ENCODE data around the gene CHCHD3. TPM values are rescaled to one million over a fixed set of nuclear protein-coding genes. Genes with fewer than 3 reads are reported as not detected.

The CHCHD3 gene
- polyA plus RNA-seq, 2 of the 4 experiments (the other 2 are of a cell fraction): 96.7 to 139 TPM

DNA sequence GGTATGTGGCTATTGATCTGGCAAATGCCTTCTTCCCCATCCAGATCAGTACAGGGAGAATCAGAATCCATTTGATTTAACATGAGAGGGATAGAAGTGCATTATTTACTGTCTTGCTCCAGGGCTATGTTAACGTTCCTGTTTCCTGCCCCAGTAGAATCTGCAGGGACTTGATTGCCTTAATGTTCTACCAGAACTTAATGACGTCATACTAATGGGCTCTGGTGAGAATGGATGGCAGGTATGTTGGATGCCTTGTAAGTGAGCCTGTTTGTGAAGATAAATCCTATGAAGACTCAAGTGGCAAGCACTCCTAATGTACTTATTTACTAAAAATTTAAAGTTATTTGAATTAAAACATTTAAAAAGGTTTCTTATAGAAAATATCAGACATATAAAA is 44.5 kb upstream of the CHCHD3 start:
- ChIA-PET CTCF (interaction anchor here (0.6 kb wide), 1 partner anchor 243 kb away, joined by 4 read pairs; no protein-coding TSS in a partner anchor), POLR2A (no interaction called here)
- H3K4me3 ChIP-seq: no peak overlapping the region
- ATAC-seq (no peak), DNase-seq (ENCODE audit: low read depth in 1 of 2, low spot score in 1 of 2) (no peak), FAIRE-seq (no peak)
- H3K4me2 ChIP-seq: no peak overlapping the region
- H3K4me1 ChIP-seq: no peaks in the 10 kb centered on the region
- no peaks in the 10 kb centered on the region for H3K9me3 ChIP-seq
- TF ChIP-seq, protein P1, sequence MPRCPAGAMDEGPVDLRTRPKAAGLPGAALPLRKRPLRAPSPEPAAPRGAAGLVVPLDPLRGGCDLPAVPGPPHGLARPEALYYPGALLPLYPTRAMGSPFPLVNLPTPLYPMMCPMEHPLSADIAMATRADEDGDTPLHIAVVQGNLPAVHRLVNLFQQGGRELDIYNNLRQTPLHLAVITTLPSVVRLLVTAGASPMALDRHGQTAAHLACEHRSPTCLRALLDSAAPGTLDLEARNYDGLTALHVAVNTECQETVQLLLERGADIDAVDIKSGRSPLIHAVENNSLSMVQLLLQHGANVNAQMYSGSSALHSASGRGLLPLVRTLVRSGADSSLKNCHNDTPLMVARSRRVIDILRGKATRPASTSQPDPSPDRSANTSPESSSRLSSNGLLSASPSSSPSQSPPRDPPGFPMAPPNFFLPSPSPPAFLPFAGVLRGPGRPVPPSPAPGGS (IDR thresholded peaks at IDR 0.05): no peak
- TF ChIP-seq, protein P2, sequence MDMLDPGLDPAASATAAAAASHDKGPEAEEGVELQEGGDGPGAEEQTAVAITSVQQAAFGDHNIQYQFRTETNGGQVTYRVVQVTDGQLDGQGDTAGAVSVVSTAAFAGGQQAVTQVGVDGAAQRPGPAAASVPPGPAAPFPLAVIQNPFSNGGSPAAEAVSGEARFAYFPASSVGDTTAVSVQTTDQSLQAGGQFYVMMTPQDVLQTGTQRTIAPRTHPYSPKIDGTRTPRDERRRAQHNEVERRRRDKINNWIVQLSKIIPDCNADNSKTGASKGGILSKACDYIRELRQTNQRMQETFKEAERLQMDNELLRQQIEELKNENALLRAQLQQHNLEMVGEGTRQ (IDR thresholded peaks at IDR 0.05): no peak
- TF ChIP-seq ZSCAN20 (CRISPR knock-in tag; IDR thresholded peaks at IDR 0.05) (no peak), FOSL2 (IDR thresholded peaks at IDR 0.05) (no peak), FOSL2 (CRISPR knock-in tag; IDR thresholded peaks at IDR 0.05) (no peak), NFE2L2 (conservative IDR thresholded peaks at IDR 0.05; ENCODE audit: low read length) (no peak), KDM1A (IDR thresholded peaks at IDR 0.05; ENCODE audit: low read depth) (no peak), BHLHE40 (IDR thresholded peaks at IDR 0.05; ENCODE audit: low read depth, low read length) (no peak), NR3C1 (IDR thresholded peaks at IDR 0.05) (no peak), CBX2 (IDR thresholded peaks at IDR 0.05; ENCODE audit: borderline replicate concordance, low read depth) (no peak), MAFK (IDR thresholded peaks at IDR 0.05; ENCODE audit: partially characterized antibody) (no peak), ESRRA (IDR thresholded peaks at IDR 0.05; ENCODE audit: borderline replicate concordance, low read length) (no peak)
- TF ChIP-seq, protein P3, sequence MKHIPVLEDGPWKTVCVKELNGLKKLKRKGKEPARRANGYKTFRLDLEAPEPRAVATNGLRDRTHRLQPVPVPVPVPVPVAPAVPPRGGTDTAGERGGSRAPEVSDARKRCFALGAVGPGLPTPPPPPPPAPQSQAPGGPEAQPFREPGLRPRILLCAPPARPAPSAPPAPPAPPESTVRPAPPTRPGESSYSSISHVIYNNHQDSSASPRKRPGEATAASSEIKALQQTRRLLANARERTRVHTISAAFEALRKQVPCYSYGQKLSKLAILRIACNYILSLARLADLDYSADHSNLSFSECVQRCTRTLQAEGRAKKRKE (CRISPR knock-in tag; IDR thresholded peaks at IDR 0.05; ENCODE audit: low read depth): no peak
- TF ChIP-seq, protein P4, sequence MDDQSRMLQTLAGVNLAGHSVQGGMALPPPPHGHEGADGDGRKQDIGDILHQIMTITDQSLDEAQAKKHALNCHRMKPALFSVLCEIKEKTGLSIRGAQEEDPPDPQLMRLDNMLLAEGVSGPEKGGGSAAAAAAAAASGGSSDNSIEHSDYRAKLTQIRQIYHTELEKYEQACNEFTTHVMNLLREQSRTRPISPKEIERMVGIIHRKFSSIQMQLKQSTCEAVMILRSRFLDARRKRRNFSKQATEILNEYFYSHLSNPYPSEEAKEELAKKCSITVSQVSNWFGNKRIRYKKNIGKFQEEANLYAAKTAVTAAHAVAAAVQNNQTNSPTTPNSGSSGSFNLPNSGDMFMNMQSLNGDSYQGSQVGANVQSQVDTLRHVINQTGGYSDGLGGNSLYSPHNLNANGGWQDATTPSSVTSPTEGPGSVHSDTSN (IDR thresholded peaks at IDR 0.05): no peak
- WGBS (ENCODE audit: missing lambda C conversion rate): 2% methylated on average over 2 of the region's 2 CpGs
- no peak overlapping the region for H3K27ac ChIP-seq

DNA sequence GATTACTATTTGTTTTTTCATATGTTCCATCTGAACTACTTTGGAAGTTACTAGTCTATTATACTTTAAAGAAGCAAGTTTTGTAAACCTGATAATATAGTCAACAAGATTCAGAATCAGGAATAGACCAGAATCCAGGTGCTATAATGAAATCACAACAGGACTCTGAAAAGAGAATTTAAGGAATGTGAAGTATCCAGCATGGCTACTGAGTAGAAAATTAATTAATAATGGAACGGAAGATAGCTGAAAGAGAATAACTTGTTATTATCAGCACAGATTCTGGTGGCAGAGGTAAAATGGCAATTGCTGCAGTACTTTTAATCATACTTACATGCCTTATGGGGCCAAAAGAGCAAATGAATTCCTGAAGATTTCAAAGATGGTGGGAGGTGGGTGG is 43.1 kb upstream of the CHCHD3 start:
- no peak overlapping the region for H3K27ac ChIP-seq
- no peak for TF ChIP-seq HDAC2 (IDR thresholded peaks at IDR 0.05)
- no peak for DNase-seq (ENCODE audit: low read depth in 1 of 2, low spot score in 1 of 2)
- H3K9me3 ChIP-seq: no peaks in the 10 kb centered on the region
- CTCF ChIA-PET: interaction anchor here (1.2 kb wide), 1 partner anchor 807 kb away, joined by 3 read pairs; no protein-coding TSS in a partner anchor
- no peak overlapping the region for H3K4me2 ChIP-seq
- WGBS (ENCODE audit: missing lambda C conversion rate): no CpG with 5 or more reads among the region's 1 CpG
- no peaks in the 10 kb centered on the region for H3K4me1 ChIP-seq
- no peak overlapping the region for H3K4me3 ChIP-seq
- POLR2A ChIA-PET: no interaction called here
- ATAC-seq: no peak
- no peak for FAIRE-seq

DNA sequence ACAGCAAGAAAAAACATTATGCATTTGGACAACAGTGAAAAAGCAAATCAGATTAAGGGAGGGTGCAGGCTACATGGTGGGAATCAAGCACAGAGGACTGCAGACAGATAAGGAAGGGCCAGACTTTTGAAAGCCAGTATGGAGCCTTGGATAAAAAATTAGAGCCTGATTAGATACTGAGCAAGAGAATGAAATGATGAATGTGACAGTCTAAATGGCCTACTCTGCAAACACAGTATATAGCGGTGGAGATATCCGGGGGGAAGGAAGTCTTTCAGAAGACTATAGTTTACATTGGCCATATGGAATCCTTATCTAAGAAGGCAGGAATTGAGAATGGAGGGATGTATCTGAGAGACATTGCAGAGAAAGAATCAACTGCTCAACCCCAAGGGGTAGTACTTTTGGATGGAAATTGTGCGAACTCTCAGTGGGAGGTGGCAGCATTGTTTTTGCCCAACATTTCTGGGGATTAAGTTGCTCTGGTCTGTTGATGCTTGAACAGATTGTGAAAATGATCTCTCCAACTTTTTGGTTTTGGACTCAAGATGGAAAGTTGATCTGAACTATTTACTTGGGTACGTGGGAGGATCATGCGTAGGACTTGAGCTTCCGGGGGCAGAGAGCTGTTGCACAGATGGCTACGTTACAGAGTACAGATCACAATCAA is 39.4 kb upstream of the CHCHD3 start:
- ChIA-PET POLR2A (no interaction called here), CTCF (no interaction called here)
- Histone ChIP-seq H3K4me3 (no peak overlapping the region), H3K4me2 (no peak overlapping the region), H3K9me3 (no peaks in the 10 kb centered on the region), H3K4me1 (no peaks in the 10 kb centered on the region), H3K27ac (no peak overlapping the region)
- FAIRE-seq (no peak), DNase-seq (ENCODE audit: low read depth in 1 of 2, low spot score in 1 of 2) (no peak), ATAC-seq (no peak)
- TF ChIP-seq CBX2 (IDR thresholded peaks at IDR 0.05; ENCODE audit: borderline replicate concordance, low read depth) (no peak), MAZ (IDR thresholded peaks at IDR 0.05; ENCODE audit: borderline replicate concordance, low read depth, low read length) (no peak), ESRRA (IDR thresholded peaks at IDR 0.05; ENCODE audit: borderline replicate concordance, low read length) (no peak), RFX5 (IDR thresholded peaks at IDR 0.05) (no peak), ZNF302 (CRISPR knock-in tag; IDR thresholded peaks at IDR 0.05) (no peak), RAD21 (conservative IDR thresholded peaks at IDR 0.05 in 1 of 2, IDR thresholded peaks at IDR 0.05 in 1 of 2) (no peak), MYC (IDR thresholded peaks at IDR 0.05; ENCODE audit: borderline replicate concordance, low read length) (no peak), RNF2 (IDR thresholded peaks at IDR 0.05; ENCODE audit: borderline replicate concordance, low read depth) (no peak), SREBF2 (IDR thresholded peaks at IDR 0.05) (no peak)
- TF ChIP-seq, protein P5, sequence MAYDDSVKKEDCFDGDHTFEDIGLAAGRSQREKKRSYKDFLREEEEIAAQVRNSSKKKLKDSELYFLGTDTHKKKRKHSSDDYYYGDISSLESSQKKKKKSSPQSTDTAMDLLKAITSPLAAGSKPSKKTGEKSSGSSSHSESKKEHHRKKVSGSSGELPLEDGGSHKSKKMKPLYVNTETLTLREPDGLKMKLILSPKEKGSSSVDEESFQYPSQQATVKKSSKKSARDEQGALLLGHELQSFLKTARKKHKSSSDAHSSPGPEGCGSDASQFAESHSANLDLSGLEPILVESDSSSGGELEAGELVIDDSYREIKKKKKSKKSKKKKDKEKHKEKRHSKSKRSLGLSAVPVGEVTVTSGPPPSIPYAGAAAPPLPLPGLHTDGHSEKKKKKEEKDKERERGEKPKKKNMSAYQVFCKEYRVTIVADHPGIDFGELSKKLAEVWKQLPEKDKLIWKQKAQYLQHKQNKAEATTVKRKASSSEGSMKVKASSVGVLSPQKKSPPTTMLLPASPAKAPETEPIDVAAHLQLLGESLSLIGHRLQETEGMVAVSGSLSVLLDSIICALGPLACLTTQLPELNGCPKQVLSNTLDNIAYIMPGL (CRISPR knock-in tag; IDR thresholded peaks at IDR 0.05; ENCODE audit: borderline replicate concordance): no peak
- TF ChIP-seq, protein P4 (IDR thresholded peaks at IDR 0.05): no peak
- WGBS (ENCODE audit: missing lambda C conversion rate): 72% methylated on average over 7 of the region's 7 CpGs
